GM12874 (cell line): ENCODE results near the gene NAV3.

Source experiments
- CTCF ChIP-seq: IDR thresholded peaks from 2 replicates; pipeline ENCODE4 v1.5.1; 2011; ENCODE audit warnings: low read depth, mild to moderate bottlenecking, control low read depth, low read length, moderate library complexity; ENCODE audit not compliant: insufficient read depth

Gene NAV3

GRCh38 chr12:77923882-77924281 lies 93.2 kb downstream of the NAV3 start:
- no peak for TF ChIP-seq CTCF

DNA sequence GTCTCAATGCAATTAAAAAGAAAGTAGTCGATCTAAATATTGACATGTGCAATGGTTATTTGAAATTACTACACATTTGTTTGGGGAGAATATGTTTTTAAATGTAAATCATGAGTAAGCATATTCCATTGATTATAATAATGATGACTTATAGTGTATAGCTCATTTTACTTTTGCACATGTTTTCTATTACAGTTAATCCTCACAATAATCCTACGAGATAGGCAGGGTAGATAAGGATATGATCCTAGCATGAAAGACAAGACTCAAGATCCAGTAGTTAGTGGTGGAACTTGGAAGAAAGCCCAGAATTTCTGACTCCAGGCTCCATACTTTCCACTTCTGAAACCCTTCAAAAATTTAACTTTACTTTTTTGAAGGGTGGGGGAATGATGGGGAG lies 94.0 kb downstream of the NAV3 start:
- TF ChIP-seq CTCF = no peak

- TF ChIP-seq CTCF = peak; percentile 93
These were observed 94.9 kb downstream of the NAV3 start for GRCh38 chr12:77925536-77926108.

- TF ChIP-seq CTCF = no peak
These were observed 97.4 kb downstream of the NAV3 start for GRCh38 chr12:77928078-77928477.

GRCh38 chr12:77932216-77932615 lies 101.5 kb downstream of the NAV3 start:
- no peak for TF ChIP-seq CTCF

DNA sequence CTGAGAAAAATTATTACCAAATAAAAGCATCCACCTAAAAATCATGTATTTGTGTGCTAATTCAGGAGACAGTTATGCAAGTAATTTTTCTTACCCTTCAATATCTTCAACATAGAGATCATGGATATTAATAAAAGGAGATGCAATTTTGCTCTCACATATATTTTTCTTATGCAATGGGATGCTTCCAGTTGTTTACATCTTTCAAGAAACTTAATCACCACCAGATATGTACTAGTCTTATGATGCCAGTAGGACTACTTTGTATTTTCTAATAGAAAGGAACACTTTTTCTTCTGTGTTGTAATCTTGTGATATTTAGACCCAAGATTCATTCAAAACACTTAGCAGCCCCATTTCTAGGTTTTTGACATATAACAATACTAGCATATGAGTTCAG lies 107.6 kb downstream of the NAV3 start:
- no peak for TF ChIP-seq CTCF

- TF ChIP-seq CTCF = no peak
These were observed 109.3 kb downstream of the NAV3 start for GRCh38 chr12:77940011-77940423.
